Thymus (tissue), 11 donors: ENCODE results near the gene LRRC25. TPM values are rescaled to one million over a fixed set of nuclear protein-coding genes. Genes with fewer than 3 reads are reported as not detected.
A peak's percentile ranks its signal among the peaks of the same experiment; 100 is the strongest.

Source experiments
- DNase-seq, 9 donors: peaks; one replicate each; pipeline ENCODE4 v3.0.0-alpha.2; 2013; ENCODE audit warnings: low spot score in 9 of 9, low read depth in 6 of 9, missing footprints in 1 of 9
- H3K27ac ChIP-seq, 2 donors: one replicate each; pipeline ENCODE4 v1.5.1; 2013; ENCODE audit warnings: control low read depth in 1 of 2, low read depth in 1 of 2, low read length in 1 of 2, mild to moderate bottlenecking in 1 of 2, moderate library complexity in 1 of 2
- H3K27me3 ChIP-seq, 2 donors: one replicate each; pipeline ENCODE4 v1.5.1; 2013; ENCODE audit warnings: low read length in 1 of 2; ENCODE audit not compliant: control insufficient read depth in 2 of 2, insufficient read depth in 1 of 2
- H3K36me3 ChIP-seq, 2 donors: one replicate each; pipeline ENCODE4 v1.5.1; 2013; ENCODE audit warnings: low read length in 1 of 2, mild to moderate bottlenecking in 1 of 2, moderate library complexity in 1 of 2; ENCODE audit not compliant: control insufficient read depth in 2 of 2, insufficient read depth in 2 of 2
- H3K4me1 ChIP-seq, 2 donors: one replicate each; pipeline ENCODE4 v1.5.1; 2013; ENCODE audit warnings: low read length in 2 of 2; ENCODE audit not compliant: control insufficient read depth in 2 of 2, insufficient read depth in 2 of 2
- H3K4me3 ChIP-seq, 2 donors: one replicate each; pipeline ENCODE4 v1.5.1; 2013; ENCODE audit warnings: low read length in 2 of 2, control low read depth in 1 of 2, mild to moderate bottlenecking in 1 of 2
- H3K9me3 ChIP-seq, 2 donors: one replicate each; pipeline ENCODE4 v1.5.1; 2013; ENCODE audit warnings: low read length in 1 of 2, mild to moderate bottlenecking in 1 of 2; ENCODE audit not compliant: control insufficient read depth in 2 of 2, insufficient read depth in 1 of 2
- WGBS: extraction: QIAGEN DNeasy Blood & Tissue Kit; methylation state at CpG from one replicate; pipeline ENCODE4 v1.1.7; 2013; 5-methylcytosine and 5-hydroxymethylcytosine counted together
- polyA plus RNA-seq: library from polyadenylated mRNA; stranded (reverse); fragments of 200-250 nt; gene quantifications from one replicate; pipeline ENCODE4 v1.2.3, GENCODE V29; 2013
- total RNA-seq: library from RNA; stranded (reverse); fragments of 120-200 nt; gene quantifications from one replicate; pipeline ENCODE4 v1.2.4, GENCODE V29; 2013
- donor health status: healthy.

The LRRC25 gene
- total and polyA plus RNA-seq, 2 donors = 2.5 to 6.2 TPM

DNA sequence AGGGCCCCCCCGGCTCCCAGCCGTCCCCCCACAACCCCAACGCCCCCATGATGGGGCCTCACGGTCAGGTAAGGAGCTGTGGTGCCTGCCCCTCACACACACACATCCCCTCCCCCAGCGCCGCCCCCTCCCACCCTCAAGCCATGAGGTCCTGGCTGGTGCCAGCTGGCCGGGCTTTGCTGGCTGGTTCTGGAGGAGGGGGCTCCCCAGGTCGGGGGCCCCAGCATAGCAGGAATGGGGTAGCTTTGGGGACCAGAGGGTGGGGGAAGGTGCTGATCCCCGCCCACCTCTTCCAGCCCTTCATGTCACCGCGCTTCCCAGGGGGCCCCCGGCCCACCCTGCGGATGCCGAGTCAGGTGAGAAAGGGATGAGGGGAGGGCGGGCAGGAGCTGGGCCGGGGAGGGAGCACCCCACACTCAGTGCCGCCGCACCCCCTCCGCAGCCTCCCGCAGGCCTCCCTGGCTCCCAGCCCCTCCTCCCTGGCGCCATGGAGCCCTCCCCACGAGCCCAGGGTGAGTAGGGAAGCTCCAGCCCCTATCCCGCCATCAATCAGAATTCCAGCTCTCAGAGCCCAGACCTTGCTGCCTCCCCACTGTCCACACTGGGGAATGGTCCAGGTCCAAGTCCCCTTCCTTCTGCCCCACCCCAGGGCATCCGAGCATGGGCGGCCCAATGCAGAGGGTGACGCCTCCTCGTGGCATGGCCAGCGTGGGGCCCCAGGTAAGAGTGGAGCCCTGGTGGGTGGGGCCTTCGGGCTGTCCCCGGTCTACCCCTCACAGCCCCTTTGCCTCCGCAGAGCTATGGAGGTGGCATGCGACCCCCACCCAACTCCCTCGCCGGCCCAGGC, 34.2 kb upstream of the LRRC25 start:
- Histone ChIP-seq H3K27me3 (peaks cover 0 to 4% of the 10 kb centered on the region in 2 donors), H3K9me3 (peaks cover 0 to 3% of the 10 kb centered on the region in 2 donors), H3K27ac (no peak overlapping the region), H3K4me1 (peaks cover 26 to 58% of the 10 kb centered on the region in 2 donors), H3K4me3 (no peak overlapping the region), H3K36me3 (peaks cover 5 to 23% of the 10 kb centered on the region in 2 donors)
- 92% methylated on average over 34 of the region's 34 CpGs for WGBS
- DNase-seq = no peak

DNA sequence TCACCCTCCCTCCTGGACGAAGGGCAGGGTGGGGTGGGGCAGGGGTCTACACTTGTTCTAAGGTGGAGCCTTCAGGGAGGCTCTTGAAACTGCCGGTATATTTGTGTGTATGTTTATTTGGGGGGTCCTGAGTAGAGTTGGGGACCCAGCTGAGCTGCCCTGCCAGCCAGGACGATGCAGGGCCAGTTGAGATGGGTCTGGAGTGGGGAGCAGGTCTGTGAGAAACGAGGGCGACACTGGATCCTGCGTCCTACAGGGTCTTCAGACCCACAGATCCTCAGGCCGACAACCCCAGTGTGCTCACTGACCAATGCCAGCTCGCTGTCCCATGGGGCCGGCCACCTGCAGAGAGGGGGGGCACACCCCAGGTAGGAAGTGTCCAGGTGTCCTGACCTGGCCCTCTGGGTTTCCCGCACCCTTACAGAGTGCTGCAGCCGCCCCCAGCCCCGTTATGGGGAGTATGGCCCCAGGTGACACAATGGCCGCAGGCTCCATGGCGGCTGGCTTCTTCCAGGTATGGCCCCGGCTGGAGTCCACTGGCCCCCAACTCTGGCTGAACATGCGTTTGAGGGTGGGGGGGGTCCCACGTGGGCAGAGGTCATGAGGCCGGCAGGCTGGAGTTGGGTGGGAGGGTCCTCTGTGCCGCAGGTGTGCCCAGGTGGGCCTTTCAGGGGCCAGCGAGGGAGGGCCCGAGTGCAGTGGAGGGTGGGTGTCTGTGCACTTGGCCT, 33.2 kb upstream of the LRRC25 start:
- 96% methylated on average over 21 of the region's 21 CpGs for WGBS
- H3K9me3 ChIP-seq = no peaks in the 10 kb centered on the region
- peaks cover 0 to 2% of the 10 kb centered on the region in 2 donors for H3K27me3 ChIP-seq
- H3K4me3 ChIP-seq = no peak overlapping the region
- DNase-seq = no peak
- no peak overlapping the region for H3K27ac ChIP-seq
- peaks cover 5 to 23% of the 10 kb centered on the region in 2 donors for H3K36me3 ChIP-seq
- peaks cover 22 to 60% of the 10 kb centered on the region in 2 donors for H3K4me1 ChIP-seq

GRCh38 chr19:18429717-18430416, 32.4 kb upstream of the LRRC25 start:
- peaks cover 22 to 67% of the 10 kb centered on the region in 2 donors for H3K4me1 ChIP-seq
- peaks cover 5 to 23% of the 10 kb centered on the region in 2 donors for H3K36me3 ChIP-seq
- 32% methylated on average over 13 of the region's 13 CpGs for WGBS
- H3K4me3 ChIP-seq = peak overlapping the region in 1 of 2 donors; percentile 69
- peaks cover 0 to 2% of the 10 kb centered on the region in 2 donors for H3K27me3 ChIP-seq
- peak overlapping the region; percentile 4 to 26 for H3K27ac ChIP-seq
- H3K9me3 ChIP-seq = no peaks in the 10 kb centered on the region
- DNase-seq = peak in 1 of 9 donors; percentile 43

GRCh38 chr19:18428787-18429674, 31.6 kb upstream of the LRRC25 start:
- H3K4me1 ChIP-seq = peaks cover 22 to 72% of the 10 kb centered on the region in 2 donors
- 3% methylated on average over 76 of the region's 77 CpGs for WGBS
- peak overlapping the region in 1 of 2 donors; percentile 37 for H3K27ac ChIP-seq
- peak overlapping the region; percentile 41 to 69 for H3K4me3 ChIP-seq
- peak in 8 of 9 donors; percentile 56 to 92 (median 78) for DNase-seq
- H3K9me3 ChIP-seq = no peaks in the 10 kb centered on the region
- peaks cover 5 to 16% of the 10 kb centered on the region in 2 donors for H3K36me3 ChIP-seq
- peaks cover 0 to 2% of the 10 kb centered on the region in 2 donors for H3K27me3 ChIP-seq

DNA sequence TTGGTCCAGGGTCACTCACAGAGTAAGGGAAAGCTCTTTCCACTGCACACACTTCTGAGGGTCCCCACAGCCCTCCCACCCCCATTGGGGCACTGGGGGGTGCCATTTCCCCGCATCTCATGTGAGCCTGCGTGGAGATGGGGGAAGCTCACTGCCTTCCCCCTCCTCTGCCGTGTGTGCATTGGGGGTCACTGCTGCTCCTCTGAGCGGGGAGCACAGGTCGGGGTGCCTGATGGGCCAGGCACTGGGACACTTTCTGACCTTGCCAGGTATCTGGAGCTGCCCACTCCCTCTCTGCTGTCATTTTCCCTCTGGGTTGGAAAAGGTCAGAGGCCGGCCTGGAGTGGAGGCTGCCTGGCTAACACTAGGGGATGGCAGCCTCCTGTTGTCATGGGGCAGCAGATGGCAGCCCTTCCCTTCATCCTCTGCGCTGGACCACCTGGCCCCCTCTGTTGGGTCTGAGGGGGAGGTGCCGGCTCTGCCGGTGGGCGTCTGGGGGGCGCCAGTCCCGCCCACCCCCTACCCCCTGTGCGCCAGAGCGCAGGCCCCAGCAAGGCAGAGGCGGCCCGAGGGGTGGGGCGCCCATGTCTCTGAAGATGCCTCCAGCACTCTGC, 30.9 kb upstream of the LRRC25 start:
- DNase-seq = no peak
- Histone ChIP-seq H3K27ac (peak overlapping the region in 1 of 2 donors; percentile 37), H3K9me3 (no peaks in the 10 kb centered on the region), H3K27me3 (peaks cover 0 to 2% of the 10 kb centered on the region in 2 donors), H3K4me1 (peaks cover 21 to 78% of the 10 kb centered on the region in 2 donors), H3K4me3 (peak overlapping the region in 1 of 2 donors; percentile 69), H3K36me3 (peaks cover 5 to 14% of the 10 kb centered on the region in 2 donors)
- 82% methylated on average over 17 of the region's 17 CpGs for WGBS

DNA sequence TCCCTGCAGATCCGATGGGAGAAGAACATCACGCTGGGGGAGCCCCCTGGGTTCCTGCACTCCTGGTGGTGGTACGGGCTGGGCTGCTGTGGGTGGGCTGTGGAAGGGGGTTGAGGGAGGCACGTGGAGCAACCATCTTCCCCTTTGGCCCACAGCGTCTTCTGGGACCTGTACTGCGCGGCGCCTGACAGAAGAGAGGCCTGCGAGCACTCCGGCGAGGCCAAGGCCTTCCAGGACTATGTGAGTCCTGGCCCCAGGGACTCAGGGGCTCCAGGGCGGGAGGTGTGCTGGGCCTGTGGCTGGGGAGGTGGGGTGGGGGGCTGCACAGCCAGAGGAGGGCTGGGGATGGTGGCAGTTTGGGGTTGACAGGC, 30.3 kb upstream of the LRRC25 start:
- Histone ChIP-seq H3K9me3 (no peaks in the 10 kb centered on the region), H3K27ac (no peak overlapping the region), H3K4me1 (peaks cover 18 to 78% of the 10 kb centered on the region in 2 donors), H3K27me3 (no peaks in the 10 kb centered on the region), H3K4me3 (no peak overlapping the region), H3K36me3 (peaks cover 5 to 14% of the 10 kb centered on the region in 2 donors)
- WGBS = 99% methylated on average over 12 of the region's 12 CpGs
- no peak for DNase-seq

- WGBS = 94% methylated on average over 16 of the region's 16 CpGs
- Histone ChIP-seq H3K27me3 (no peaks in the 10 kb centered on the region), H3K36me3 (peaks cover 5 to 10% of the 10 kb centered on the region in 2 donors), H3K27ac (no peak overlapping the region), H3K4me1 (peaks cover 21 to 78% of the 10 kb centered on the region in 2 donors), H3K4me3 (no peak overlapping the region), H3K9me3 (no peaks in the 10 kb centered on the region)
- no peak for DNase-seq
Observed at GRCh38 chr19:18427080-18427742, 29.8 kb upstream of the LRRC25 start.
